Lung (tissue), 12 donors: ENCODE results near the gene SNRPF. TPM values are rescaled to one million over a fixed set of nuclear protein-coding genes. Genes with fewer than 3 reads are reported as not detected.

Source experiments
- ATAC-seq: fragments of 200-7000 bp; cut with Tn5 transposase; one replicate; pipeline ENCODE4 v1.9.1; 2020; ENCODE audit warnings: moderate number of reproducible peaks; ENCODE audit not compliant: insufficient read depth, low FRiP score
- DNase-seq, 3 donors: peaks; one replicate each; pipeline ENCODE4 v3.0.0-alpha.2; 2013 to 2017
- H3K27ac ChIP-seq, 2 donors: one replicate each; pipeline ENCODE4 v1.5.1; 2013; ENCODE audit warnings: mild to moderate bottlenecking in 2 of 2, moderate library complexity in 2 of 2, control low read depth in 1 of 2, inconsistent platforms in 1 of 2, low read depth in 1 of 2, low read length in 1 of 2
- H3K27me3 ChIP-seq, 3 donors: one replicate each; pipeline ENCODE4 v1.5.1; 2013; ENCODE audit warnings: low read length in 2 of 3; ENCODE audit not compliant: control insufficient read depth in 3 of 3, insufficient read depth in 3 of 3
- H3K36me3 ChIP-seq, 4 donors: one replicate each; pipeline ENCODE4 v1.5.1; 2013; ENCODE audit warnings: low read length in 4 of 4, mild to moderate bottlenecking in 1 of 4, moderate library complexity in 1 of 4; ENCODE audit not compliant: control insufficient read depth in 4 of 4, insufficient read depth in 4 of 4
- H3K4me1 ChIP-seq, 5 donors: one replicate each; pipeline ENCODE4 v1.5.1; 2013; ENCODE audit warnings: low read length in 5 of 5, mild to moderate bottlenecking in 2 of 5, moderate library complexity in 1 of 5; ENCODE audit not compliant: control insufficient read depth in 5 of 5, insufficient read depth in 5 of 5
- H3K4me3 ChIP-seq: one replicate; pipeline ENCODE4 v1.5.1; 2013; ENCODE audit warnings: mild to moderate bottlenecking, control low read depth, moderate library complexity
- H3K9ac ChIP-seq, 2 donors: one replicate each; pipeline ENCODE4 v1.5.1; 2013; ENCODE audit warnings: low read length in 2 of 2, control low read depth in 1 of 2; ENCODE audit not compliant: insufficient read depth in 1 of 2
- H3K9me3 ChIP-seq, 4 donors: one replicate each; pipeline ENCODE4 v1.5.1; 2013; ENCODE audit warnings: low read length in 3 of 4, mild to moderate bottlenecking in 1 of 4, moderate library complexity in 1 of 4; ENCODE audit not compliant: control insufficient read depth in 4 of 4, insufficient read depth in 3 of 4
- CTCF ChIP-seq: IDR thresholded peaks from 2 replicates; pipeline ENCODE4 v1.5.1; 2012; ENCODE audit warnings: mild to moderate bottlenecking; ENCODE audit errors: control extremely low read depth, extremely low read depth
- WGBS, 2 donors: extraction: QIAGEN DNeasy Blood & Tissue Kit; methylation state at CpG; one replicate each; pipeline ENCODE4 v1.1.7; 2013; 5-methylcytosine and 5-hydroxymethylcytosine counted together
- polyA plus RNA-seq, 2 donors: library from polyadenylated mRNA; stranded (reverse); fragments of 200-250 nt; gene quantifications; one replicate each; pipeline ENCODE4 v1.2.1, GENCODE V29; 2013
- total RNA-seq, 2 donors: library from RNA; depleted of rRNA in 1 of 2; stranded (reverse); fragments of >200 nt in 1 of 2; gene quantifications; one replicate each; pipeline ENCODE4 v1.2.1, GENCODE V29; 2014 to 2021
- donor health status: control.
- donor health status: control.
- donor health status: Bipolar disorder and iron deficiency.
- donor health status: healthy.
- donor health status: DM: yes; HTN: yes; CAD: no.

Gene SNRPF
- total and polyA plus RNA-seq, 4 donors, result 11.7 to 83.1 (median 26.2) TPM

GRCh38 chr12:95830335-95831089 is 28.2 kb upstream of the SNRPF start:
- Histone ChIP-seq H3K36me3 (no peaks in the 10 kb centered on the region), H3K4me1 (peaks cover 0 to 7% (median 0%) of the 10 kb centered on the region in 5 donors), H3K9ac (no peak overlapping the region), H3K27me3 (no peaks in the 10 kb centered on the region), H3K4me3 (no peak overlapping the region), H3K27ac (no peak overlapping the region), H3K9me3 (no peaks in the 10 kb centered on the region)
- no peak for TF ChIP-seq CTCF
- 70 to 85% methylated on average over 2 of the region's 2 CpGs for WGBS, 2 donors
- DNase-seq, result no peak
- no peak for ATAC-seq

DNA sequence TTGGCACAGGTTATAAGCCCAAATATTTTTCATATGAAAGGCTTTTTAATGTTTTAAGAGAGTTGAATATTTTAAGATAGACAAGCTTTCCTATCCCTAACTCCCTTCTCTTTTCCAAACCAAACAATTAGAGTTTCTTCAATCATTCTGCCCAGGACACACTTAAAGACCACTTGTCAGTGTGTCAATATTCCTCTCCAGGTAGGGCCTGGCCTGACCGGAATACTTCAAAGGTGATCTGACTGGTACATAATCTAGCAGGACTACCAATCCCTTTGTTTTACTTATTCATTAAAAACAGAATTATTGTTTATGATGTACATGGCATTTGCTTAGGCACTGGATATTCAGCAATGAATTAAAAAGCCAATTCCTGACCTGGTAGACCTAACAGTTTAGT is 24.2 kb upstream of the SNRPF start:
- ATAC-seq, result no peak
- Histone ChIP-seq H3K27ac (no peak overlapping the region), H3K27me3 (no peaks in the 10 kb centered on the region), H3K4me3 (no peak overlapping the region), H3K9ac (no peak overlapping the region), H3K36me3 (no peaks in the 10 kb centered on the region), H3K4me1 (peaks cover 0 to 20% (median 9%) of the 10 kb centered on the region in 5 donors), H3K9me3 (no peaks in the 10 kb centered on the region)
- 68 to 82% methylated on average over 1 of the region's 1 CpG for WGBS, 2 donors
- DNase-seq, result no peak
- TF ChIP-seq CTCF, result no peak

DNA sequence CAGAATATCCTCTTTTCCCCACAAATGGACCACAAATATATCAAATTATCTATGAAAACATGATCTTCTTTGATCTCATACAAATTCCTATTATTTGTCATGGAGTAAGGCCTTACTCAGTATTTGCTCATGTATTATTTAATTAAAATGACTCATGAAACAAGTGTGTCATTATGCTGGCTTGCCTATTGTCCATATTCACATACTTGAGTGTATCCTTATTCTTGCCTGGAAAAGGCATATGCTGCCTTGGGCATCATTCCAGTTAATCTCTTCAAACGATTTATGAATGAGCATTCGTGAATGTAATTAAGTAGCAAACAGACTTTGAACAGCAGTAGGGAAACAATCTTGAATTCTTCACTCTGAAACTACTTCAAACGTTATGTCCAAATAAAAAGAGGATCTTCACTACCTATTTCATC is 22.6 kb upstream of the SNRPF start:
- Histone ChIP-seq H3K4me3 (no peak overlapping the region), H3K9me3 (no peaks in the 10 kb centered on the region), H3K27me3 (no peaks in the 10 kb centered on the region), H3K9ac (no peak overlapping the region), H3K36me3 (no peaks in the 10 kb centered on the region), H3K4me1 (peaks cover 0 to 20% (median 9%) of the 10 kb centered on the region in 5 donors), H3K27ac (no peak overlapping the region)
- peak; percentile 48 for ATAC-seq
- TF ChIP-seq CTCF, result no peak
- DNase-seq, result peak in 2 of 3 donors; percentile 40 to 61
- 19 to 49% methylated on average over 3 of the region's 3 CpGs for WGBS, 2 donors
